IPS-15b (cell line): Measurements from ENCODE around the gene SPEG.

Source experiments
- H3K27me3 ChIP-seq: one replicate; pipeline ENCODE4 v1.6.1; 2013; ENCODE audit warnings: low read length; ENCODE audit not compliant: control insufficient read depth, insufficient read depth
- H3K36me3 ChIP-seq: one replicate; pipeline ENCODE4 v1.6.1; 2013; ENCODE audit warnings: low read length; ENCODE audit not compliant: control insufficient read depth, insufficient read depth
- H3K4me1 ChIP-seq: one replicate; pipeline ENCODE4 v1.6.1; 2013; ENCODE audit warnings: mild to moderate bottlenecking, low read length; ENCODE audit not compliant: control insufficient read depth, insufficient read depth
- H3K4me3 ChIP-seq: one replicate; pipeline ENCODE4 v1.5.1; 2013; ENCODE audit warnings: low read depth, low read length
- H3K9ac ChIP-seq: one replicate; pipeline ENCODE4 v1.6.1; 2013; ENCODE audit warnings: low read depth, mild to moderate bottlenecking, low read length
- H3K9me3 ChIP-seq: one replicate; pipeline ENCODE4 v1.6.1; 2013; ENCODE audit warnings: mild to moderate bottlenecking, low read length; ENCODE audit not compliant: control insufficient read depth, insufficient read depth

Gene SPEG

DNA sequence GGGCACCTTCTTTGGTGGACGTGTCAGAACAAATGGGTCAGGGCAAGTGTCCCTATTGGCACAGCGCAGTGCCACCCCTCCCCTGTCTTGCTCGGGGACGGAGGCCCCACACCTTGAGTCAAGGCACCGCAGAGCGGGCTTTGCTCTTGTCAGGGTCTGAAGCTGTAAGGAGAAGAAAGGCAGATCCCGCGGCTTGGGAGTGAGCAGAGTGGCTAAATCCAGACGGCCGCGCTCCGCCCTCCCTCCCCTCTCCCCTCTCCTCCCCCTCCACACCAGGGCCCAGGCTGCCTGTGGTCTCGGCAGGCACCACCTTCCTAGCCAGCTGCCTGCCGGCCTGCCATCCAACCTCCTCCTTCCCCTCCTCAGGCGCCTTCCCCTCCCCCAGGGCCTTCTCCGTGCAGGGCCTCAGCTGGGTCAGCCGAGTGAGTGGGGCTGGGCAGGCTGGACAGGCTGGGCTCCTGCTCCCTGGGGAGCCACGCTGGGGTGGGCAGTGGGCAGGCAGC is 25.8 kb downstream of the SPEG start:
- no peaks in the 10 kb centered on the region for H3K27me3 ChIP-seq
- H3K36me3 ChIP-seq = peaks cover 9% of the 10 kb centered on the region
- no peak overlapping the region for H3K9ac ChIP-seq
- no peaks in the 10 kb centered on the region for H3K9me3 ChIP-seq
- H3K4me1 ChIP-seq = peaks cover 8% of the 10 kb centered on the region
- peak overlapping the region; percentile 22 for H3K4me3 ChIP-seq

DNA sequence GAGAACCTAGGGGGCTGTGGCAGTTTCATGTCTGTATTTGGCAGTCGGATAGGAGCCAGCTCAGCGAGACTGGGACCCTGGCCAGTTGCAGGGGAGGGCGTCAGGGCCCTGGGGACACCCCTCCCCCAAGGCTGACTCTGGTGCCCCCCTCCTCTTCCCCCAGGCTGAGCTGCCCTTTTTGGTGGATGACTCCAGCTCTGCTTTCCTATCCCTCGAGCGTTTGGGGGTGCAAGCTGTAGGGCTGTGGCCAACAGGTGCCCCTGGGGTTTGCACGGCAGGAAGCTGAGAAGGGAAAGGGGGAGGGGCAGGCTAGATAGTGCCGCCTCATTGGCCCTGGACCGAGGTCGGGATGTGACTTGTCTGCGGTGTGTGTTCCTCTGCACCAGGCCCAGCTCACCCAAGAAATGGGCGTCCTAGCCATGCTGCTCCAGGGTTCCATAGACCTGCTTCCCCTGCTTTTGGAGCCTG is 26.4 kb downstream of the SPEG start:
- no peaks in the 10 kb centered on the region for H3K9me3 ChIP-seq
- no peak overlapping the region for H3K9ac ChIP-seq
- peaks cover 8% of the 10 kb centered on the region for H3K4me1 ChIP-seq
- peaks cover 10% of the 10 kb centered on the region for H3K36me3 ChIP-seq
- H3K4me3 ChIP-seq = no peak overlapping the region
- no peaks in the 10 kb centered on the region for H3K27me3 ChIP-seq

DNA sequence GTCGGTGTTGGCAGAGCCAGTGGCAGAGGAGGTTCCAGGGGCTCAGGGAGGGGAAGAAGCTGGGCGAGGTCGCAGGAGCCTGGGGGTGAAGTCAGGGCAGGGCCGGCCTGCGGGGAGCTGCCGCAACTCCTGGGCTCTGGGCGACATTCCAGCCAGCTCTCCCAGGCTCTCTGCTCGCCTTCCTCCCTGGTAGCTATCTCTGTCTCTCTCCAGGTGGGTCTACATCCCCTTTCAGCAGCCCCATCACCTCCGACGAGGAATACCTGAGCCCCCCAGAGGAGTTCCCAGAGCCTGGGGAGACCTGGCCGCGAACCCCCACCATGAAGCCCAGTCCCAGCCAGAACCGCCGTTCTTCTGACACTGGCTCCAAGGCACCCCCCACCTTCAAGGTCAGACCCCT is 27.0 kb downstream of the SPEG start:
- H3K4me1 ChIP-seq = peaks cover 8% of the 10 kb centered on the region
- no peaks in the 10 kb centered on the region for H3K27me3 ChIP-seq
- H3K36me3 ChIP-seq = peaks cover 10% of the 10 kb centered on the region
- no peak overlapping the region for H3K9ac ChIP-seq
- H3K9me3 ChIP-seq = no peaks in the 10 kb centered on the region
- no peak overlapping the region for H3K4me3 ChIP-seq

DNA sequence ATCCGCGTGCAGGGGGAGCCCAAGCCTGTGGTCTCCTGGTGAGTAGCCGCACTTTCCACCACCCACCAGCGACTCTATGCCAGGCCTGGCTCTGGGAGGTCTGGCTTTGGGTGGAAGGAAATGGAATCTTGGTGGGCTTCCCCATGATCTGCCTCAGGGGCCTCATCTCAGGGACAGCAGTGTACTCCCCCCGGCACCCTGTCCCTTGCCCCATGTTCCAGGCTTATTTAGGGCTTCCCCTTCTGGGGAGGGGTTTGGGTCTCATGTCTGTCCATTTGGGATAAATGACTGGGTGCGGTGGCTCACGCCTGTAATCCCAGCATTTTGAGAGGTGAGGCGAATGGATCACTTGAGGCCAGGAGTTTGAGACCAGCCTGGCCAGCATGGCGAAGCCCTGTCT is 27.7 kb downstream of the SPEG start:
- no peaks in the 10 kb centered on the region for H3K9me3 ChIP-seq
- no peak overlapping the region for H3K4me3 ChIP-seq
- H3K4me1 ChIP-seq = peaks cover 8% of the 10 kb centered on the region
- peaks cover 16% of the 10 kb centered on the region for H3K36me3 ChIP-seq
- H3K27me3 ChIP-seq = no peaks in the 10 kb centered on the region
- no peak overlapping the region for H3K9ac ChIP-seq

DNA sequence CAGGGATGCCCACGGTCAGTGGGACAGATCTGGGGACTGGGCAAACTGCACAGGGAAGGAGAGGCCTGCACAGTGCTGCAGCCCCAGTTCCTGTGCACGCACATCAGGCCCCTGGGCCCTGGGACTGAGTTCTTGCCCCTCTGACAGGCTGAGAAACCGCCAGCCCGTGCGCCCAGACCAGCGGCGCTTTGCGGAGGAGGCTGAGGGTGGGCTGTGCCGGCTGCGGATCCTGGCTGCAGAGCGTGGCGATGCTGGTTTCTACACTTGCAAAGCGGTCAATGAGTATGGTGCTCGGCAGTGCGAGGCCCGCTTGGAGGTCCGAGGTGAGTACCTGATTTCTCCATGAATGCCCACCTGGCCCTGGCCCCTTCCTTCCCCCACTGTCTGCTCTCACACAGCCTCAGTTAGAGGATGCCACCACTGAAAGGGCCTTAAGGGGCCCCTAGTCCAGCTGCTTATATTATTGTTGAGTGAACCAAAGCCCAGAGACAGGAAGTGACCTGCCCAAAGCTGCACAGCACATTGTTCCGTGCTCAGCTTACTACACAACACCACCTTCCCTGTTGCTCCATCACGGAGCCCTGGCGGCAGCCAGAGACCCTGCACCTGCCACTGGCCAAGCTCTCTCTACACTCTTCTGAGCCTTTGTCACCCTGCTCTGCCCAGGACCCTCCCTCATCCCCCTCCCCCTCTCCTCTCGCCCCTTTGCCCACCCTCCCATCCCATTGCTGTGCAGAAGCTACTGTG is 29.8 kb downstream of the SPEG start:
- Histone ChIP-seq H3K9ac (no peak overlapping the region), H3K27me3 (no peaks in the 10 kb centered on the region), H3K9me3 (no peaks in the 10 kb centered on the region), H3K36me3 (peaks cover 17% of the 10 kb centered on the region), H3K4me1 (peaks cover 8% of the 10 kb centered on the region), H3K4me3 (no peak overlapping the region)

DNA sequence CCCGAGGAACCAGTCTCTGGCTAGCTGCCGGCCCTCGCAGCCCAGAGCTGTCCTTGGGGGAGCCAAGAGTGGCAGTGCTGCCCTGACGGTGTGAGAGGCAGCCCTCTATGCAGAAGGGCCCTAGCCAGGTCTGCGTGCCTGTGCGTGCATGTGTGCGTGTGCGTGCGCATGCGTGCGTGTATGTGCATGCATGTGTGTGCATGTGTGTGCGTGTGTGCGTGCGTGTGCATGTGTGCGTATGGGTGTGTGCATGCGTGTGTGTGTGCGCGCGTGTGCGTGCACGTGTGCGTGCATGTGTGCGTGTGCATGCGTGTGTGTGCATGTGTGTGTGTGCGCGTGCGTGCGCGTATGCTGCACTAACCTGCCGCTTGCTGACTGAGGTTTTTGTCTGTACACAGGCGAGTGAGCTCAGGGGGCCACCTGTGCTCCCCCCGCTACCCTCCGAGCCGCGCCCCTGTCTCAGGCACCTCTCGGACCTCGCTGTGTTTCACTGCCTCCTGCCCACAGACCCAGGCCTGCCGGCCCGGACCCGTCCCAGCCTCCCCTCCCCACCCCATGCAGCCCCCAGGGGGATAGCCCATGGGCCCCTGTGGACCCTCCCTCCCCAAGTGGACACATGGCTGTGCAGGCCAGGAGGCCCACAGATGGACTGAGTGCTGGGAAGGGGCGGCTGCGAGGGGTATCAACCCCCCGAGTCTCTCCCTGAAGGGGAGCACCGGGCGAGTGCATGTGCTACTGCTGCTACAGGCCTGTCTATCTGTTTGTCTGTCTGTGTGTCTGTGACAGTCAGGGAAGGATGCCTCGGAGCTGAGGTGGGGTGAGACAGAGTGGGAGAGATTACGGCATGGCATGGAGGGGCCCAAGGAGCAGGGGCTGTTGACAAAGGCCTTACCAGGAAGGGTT is 31.3 kb downstream of the SPEG start:
- H3K4me3 ChIP-seq = no peak overlapping the region
- H3K36me3 ChIP-seq = peaks cover 17% of the 10 kb centered on the region
- H3K9me3 ChIP-seq = no peaks in the 10 kb centered on the region
- H3K4me1 ChIP-seq = peaks cover 4% of the 10 kb centered on the region
- no peak overlapping the region for H3K9ac ChIP-seq
- H3K27me3 ChIP-seq = no peaks in the 10 kb centered on the region

DNA sequence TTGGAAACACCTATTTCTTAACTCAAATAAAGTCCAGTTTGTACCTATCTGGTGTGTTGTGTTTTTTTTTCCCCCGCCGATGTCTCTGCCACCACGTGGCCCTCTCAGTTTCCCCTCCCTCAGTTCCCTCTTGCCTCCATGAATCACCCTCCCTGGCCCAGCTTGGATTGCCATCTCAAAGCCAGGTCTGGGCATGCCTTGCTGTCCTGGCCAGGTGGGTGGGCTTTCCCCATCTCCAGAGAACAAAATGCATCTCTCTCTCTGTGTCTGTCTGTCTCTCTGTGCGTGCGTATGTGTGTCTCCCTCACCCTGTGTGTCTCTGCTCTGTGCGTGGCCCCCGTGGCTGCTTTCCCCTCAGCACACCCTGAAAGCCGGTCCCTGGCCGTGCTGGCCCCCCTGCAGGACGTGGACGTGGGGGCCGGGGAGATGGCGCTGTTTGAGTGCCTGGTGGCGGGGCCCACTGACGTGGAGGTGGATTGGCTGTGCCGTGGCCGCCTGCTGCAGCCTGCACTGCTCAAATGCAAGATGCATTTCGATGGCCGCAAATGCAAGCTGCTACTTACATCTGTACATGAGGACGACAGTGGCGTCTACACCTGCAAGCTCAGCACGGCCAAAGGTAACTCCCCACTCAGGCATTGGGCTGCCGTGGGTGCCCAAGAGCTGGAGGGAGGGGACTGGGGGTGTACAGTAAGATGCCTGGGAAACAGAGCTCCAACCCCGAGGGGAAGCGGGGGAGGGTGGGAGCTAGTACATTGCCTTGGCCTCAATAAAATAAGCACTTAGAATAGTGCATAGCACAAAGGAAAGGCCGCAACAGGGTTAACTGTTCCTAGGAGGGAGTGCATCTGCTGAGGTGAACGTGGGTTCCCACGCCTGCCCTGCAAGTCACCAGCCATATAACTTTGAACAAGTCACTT is 32.4 kb downstream of the SPEG start:
- H3K27me3 ChIP-seq = no peaks in the 10 kb centered on the region
- peaks cover 17% of the 10 kb centered on the region for H3K36me3 ChIP-seq
- H3K9ac ChIP-seq = no peak overlapping the region
- no peaks in the 10 kb centered on the region for H3K4me1 ChIP-seq
- H3K4me3 ChIP-seq = no peak overlapping the region
- no peaks in the 10 kb centered on the region for H3K9me3 ChIP-seq

DNA sequence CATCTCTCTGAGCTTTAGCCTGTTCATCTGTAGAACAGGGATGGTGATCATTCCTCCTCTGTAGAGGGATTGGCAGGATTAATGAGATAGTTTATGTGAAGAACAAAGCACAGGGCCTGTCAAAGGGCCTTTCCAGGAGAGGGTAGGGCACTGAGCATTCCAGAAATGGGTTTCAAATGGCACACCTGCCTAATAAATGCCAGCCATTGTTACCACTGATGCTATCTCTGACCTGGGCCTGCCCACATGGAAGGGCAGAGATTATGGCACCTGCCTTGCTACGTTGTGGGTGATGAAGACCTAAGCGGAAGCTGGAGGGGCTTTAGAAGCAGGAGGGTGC is 33.1 kb downstream of the SPEG start:
- H3K4me3 ChIP-seq = no peak overlapping the region
- no peak overlapping the region for H3K9ac ChIP-seq
- H3K9me3 ChIP-seq = no peaks in the 10 kb centered on the region
- H3K4me1 ChIP-seq = no peaks in the 10 kb centered on the region
- peaks cover 14% of the 10 kb centered on the region for H3K36me3 ChIP-seq
- no peaks in the 10 kb centered on the region for H3K27me3 ChIP-seq

DNA sequence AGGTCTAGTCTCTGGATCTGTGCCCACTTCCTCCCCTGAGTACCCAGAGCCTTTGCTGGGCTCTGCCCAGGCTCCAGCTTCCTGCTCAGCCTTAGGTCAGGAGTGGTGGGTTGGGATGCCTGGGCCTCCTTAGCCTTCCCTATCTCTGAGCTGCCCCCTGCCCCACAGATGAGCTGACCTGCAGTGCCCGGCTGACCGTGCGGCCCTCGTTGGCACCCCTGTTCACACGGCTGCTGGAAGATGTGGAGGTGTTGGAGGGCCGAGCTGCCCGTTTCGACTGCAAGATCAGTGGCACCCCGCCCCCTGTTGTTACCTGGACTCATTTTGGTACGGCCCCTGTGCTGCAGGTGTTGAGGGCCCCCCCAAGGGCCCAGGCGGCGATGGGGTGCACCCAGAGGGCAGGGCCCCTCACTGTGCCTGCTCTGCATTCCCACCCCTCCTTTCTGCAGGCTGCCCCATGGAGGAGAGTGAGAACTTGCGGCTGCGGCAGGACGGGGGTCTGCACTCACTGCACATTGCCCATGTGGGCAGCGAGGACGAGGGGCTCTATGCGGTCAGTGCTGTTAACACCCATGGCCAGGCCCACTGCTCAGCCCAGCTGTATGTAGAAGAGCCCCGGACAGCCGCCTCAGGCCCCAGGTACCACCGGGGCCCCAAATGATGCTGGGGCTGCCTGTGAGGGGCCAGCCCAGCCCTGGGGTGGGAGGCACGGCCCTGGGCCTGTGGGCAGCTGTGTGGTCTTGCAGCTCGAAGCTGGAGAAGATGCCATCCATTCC is 34.0 kb downstream of the SPEG start:
- Histone ChIP-seq H3K9ac (no peak overlapping the region), H3K36me3 (peaks cover 14% of the 10 kb centered on the region), H3K4me3 (no peak overlapping the region), H3K27me3 (no peaks in the 10 kb centered on the region), H3K9me3 (no peaks in the 10 kb centered on the region), H3K4me1 (no peaks in the 10 kb centered on the region)

DNA sequence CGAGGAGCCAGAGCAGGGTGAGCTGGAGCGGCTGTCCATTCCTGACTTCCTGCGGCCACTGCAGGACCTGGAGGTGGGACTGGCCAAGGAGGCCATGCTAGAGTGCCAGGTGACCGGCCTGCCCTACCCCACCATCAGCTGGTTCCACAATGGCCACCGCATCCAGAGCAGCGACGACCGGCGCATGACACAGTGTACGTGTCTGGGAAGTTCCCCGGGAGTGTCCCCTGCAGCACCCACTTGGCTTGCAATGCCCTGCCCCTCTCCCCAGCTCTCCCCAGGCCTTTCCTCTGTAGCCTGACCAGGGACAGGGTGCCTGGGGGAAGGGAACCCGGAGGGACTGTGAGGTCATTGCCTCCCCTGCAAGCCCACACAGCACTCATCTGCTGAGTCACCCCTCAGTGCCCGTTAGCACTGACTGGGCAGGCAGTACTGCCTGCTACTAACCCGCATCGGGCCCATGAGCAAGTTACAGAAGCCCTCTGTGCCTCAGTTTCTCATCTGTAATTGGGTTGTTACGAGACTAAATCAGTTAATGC is 34.6 kb downstream of the SPEG start:
- Histone ChIP-seq H3K36me3 (peaks cover 14% of the 10 kb centered on the region), H3K4me3 (no peak overlapping the region), H3K9ac (no peak overlapping the region)

More for the DNA sequence above, 34.6 kb downstream of the SPEG start:
- Histone ChIP-seq H3K9me3 (no peaks in the 10 kb centered on the region), H3K4me1 (no peaks in the 10 kb centered on the region), H3K27me3 (no peaks in the 10 kb centered on the region)
